Adipocyte (in vitro differentiated cells): ENCODE data around the gene ARHGAP24.

Experiments used
- DNase-seq: peaks from one replicate; pipeline ENCODE4 v3.0.0-alpha.2; 2015; ENCODE audit warnings: low read depth
- H3K27me3 ChIP-seq: replicated peaks from 2 replicates; pipeline ENCODE4 v1.7.0; 2013; ENCODE audit warnings: mild to moderate bottlenecking, low read length, moderate library complexity; ENCODE audit not compliant: control insufficient read depth, insufficient read depth
- H3K36me3 ChIP-seq: 2 replicates; pipeline ENCODE4 v1.7.0; 2013; ENCODE audit warnings: low read length, mild to moderate bottlenecking, moderate library complexity; ENCODE audit not compliant: control insufficient read depth, insufficient read depth, severe bottlenecking
- H3K4me1 ChIP-seq: 2 replicates; pipeline ENCODE4 v1.7.0; 2013; ENCODE audit warnings: mild to moderate bottlenecking, low read length, moderate library complexity; ENCODE audit not compliant: control insufficient read depth, insufficient read depth
- H3K4me3 ChIP-seq: 2 replicates; pipeline ENCODE4 v1.7.0; 2013; ENCODE audit warnings: mild to moderate bottlenecking, low read length, moderate library complexity
- H3K9ac ChIP-seq: 2 replicates; pipeline ENCODE4 v1.7.0; 2013; ENCODE audit warnings: mild to moderate bottlenecking, low read length, moderate library complexity
- H3K9me3 ChIP-seq: 2 replicates; pipeline ENCODE4 v1.7.0; 2013; ENCODE audit warnings: mild to moderate bottlenecking, low read length, moderate library complexity; ENCODE audit not compliant: control insufficient read depth

The ARHGAP24 gene

DNA sequence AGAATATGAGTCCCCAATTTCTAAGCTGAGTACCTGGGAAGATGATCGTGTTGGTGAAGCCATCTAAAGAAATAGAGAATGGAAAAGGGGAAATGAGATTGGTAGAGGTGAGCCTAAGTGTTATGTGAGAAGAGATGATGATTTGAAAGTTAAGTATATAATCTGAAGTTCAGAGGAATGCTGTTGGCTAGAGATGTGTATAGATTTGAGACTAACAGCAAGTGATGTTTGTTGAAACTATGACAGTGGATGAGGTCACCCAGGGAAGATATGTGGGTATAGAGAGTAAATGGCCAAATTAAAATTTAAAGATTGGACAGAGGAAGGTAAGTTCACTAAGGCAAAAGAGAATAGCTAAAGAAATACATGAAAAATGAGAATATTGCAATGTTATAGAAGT, 560.7 kb downstream of the ARHGAP24 start:
- DNase-seq = peak; percentile 27
- Histone ChIP-seq H3K9ac (no peak overlapping the region), H3K36me3 (no peaks in the 10 kb centered on the region), H3K4me3 (no peak overlapping the region), H3K4me1 (peaks cover 31% of the 10 kb centered on the region), H3K9me3 (no peaks in the 10 kb centered on the region), H3K27me3 (no peaks in the 10 kb centered on the region)

DNA sequence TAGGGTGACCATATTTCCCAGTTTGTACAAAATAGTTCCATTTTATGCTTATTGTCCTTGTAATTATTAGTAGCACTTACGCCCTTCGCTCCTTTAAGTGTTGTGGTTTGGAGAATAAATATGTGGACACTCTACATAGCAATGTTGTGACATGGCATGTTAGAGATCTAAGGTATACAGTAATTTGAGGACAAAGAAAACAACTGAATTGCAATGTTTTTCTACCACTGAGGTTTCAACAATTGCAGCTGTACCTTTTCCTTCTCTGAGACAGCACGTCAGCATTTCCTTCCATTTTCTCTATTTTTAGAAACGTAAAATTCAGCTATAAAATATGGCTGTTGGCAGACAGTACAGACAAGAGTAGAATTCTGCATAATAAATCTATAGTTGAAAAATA, 561.8 kb downstream of the ARHGAP24 start:
- Histone ChIP-seq H3K9ac (no peak overlapping the region), H3K9me3 (no peaks in the 10 kb centered on the region), H3K27me3 (no peaks in the 10 kb centered on the region), H3K4me3 (no peak overlapping the region), H3K4me1 (peaks cover 28% of the 10 kb centered on the region), H3K36me3 (no peaks in the 10 kb centered on the region)
- DNase-seq = peak; percentile 55

DNA sequence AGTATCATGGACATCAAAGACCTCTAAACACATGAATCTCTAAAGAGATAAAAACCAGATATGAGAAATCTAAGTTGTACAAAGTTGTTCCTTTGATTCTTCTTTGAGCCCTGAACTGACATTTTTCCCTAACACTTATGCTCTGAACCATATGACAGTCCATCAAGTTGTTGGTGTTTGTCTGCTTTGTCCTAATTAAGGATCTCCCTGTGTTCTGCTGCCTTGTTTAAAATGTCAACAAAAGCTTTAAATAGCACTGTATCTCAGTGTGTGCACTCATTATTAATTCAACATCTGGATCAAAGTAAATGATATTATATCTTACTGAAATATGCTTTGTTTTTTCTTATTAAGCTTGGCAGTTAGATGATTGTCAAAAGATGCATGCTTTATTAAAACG, 563.1 kb downstream of the ARHGAP24 start:
- Histone ChIP-seq H3K9me3 (no peaks in the 10 kb centered on the region), H3K4me1 (peaks cover 17% of the 10 kb centered on the region), H3K36me3 (no peaks in the 10 kb centered on the region), H3K27me3 (no peaks in the 10 kb centered on the region), H3K4me3 (no peak overlapping the region), H3K9ac (no peak overlapping the region)
- no peak for DNase-seq

DNA sequence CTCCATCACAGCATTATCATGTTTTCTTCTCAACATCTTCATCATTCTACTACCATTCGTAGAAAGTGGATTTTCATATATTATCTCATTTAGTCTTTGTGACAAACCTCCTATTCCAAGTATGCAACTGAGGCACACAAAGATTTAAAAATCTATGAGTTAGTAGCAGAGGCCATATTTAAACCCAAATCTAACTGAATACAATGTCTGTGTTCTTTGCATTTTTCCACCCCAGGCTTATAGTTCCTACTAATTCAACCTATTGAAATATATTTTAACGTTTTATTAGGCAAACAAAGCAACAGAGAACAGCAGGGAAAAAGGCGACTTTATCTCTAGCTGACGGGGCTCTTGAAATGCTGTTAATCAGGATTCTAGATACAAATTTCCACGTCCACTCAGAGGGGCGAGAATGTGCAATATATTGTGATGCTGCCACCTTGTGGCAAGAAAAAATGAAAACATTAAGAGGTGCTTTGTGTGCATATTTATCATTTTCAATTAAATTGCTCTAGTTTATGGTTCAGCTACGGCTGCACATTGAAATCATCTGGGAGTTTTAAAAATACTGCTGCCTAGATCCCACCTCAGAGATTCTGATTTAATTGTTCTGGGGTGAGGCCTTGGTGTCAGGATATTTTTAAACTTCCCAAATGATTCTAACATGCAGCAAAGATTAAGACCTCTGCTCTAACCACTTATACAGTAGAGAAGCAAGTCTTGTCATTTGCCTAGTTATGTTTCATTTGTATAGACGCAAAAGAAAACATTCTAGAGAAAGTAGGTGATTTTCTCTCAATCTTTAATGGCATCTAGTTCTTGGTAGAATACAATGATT, 569.0 kb downstream of the ARHGAP24 start:
- Histone ChIP-seq H3K4me3 (peak overlapping the region; percentile 11), H3K9ac (peak overlapping the region; percentile 60), H3K9me3 (no peaks in the 10 kb centered on the region), H3K27me3 (no peaks in the 10 kb centered on the region), H3K4me1 (peaks cover 8% of the 10 kb centered on the region), H3K36me3 (no peaks in the 10 kb centered on the region)
- DNase-seq = peak; percentile 90

DNA sequence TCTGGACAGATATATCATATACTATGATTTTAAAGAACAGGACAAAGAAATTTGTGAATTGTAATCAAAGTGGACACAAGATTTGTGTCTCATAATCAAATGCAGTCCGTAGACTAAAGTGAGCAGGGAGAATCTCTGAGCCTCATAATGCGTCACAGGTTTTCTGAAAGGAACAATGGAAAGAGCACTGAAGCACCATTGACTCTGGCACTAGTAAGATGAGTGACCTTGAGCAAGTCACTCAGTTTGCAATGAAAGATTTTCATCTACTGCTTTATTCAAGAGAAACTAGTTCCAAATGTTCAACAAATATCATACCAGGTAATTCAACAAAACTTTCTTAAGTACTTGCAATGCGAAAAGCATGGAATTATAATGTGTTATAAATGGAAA, 569.6 kb downstream of the ARHGAP24 start:
- DNase-seq = no peak
- no peak overlapping the region for H3K4me3 ChIP-seq
- H3K4me1 ChIP-seq = peaks cover 8% of the 10 kb centered on the region
- H3K27me3 ChIP-seq = no peaks in the 10 kb centered on the region
- H3K36me3 ChIP-seq = no peaks in the 10 kb centered on the region
- H3K9ac ChIP-seq = no peak overlapping the region
- no peaks in the 10 kb centered on the region for H3K9me3 ChIP-seq

DNA sequence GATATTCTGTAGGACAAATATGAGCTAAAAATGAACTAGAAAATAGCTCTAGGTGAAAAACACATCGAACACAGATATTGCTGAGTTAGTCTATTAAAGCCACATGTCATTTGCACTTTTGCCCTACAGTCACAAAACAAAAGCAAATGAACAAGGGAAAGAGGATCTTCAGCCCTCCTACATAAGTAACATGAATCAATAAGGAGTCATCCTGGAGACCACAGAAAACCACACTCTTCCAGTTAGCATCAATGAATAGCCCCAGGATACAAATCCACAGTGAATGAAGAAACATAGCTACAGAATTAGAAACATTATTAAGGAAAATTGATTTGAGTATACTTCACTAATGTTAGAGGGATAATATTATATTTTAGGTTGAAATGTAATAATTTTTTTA, 573.5 kb downstream of the ARHGAP24 start:
- Histone ChIP-seq H3K4me1 (peaks cover 5% of the 10 kb centered on the region), H3K27me3 (no peaks in the 10 kb centered on the region), H3K36me3 (no peaks in the 10 kb centered on the region), H3K9ac (no peak overlapping the region), H3K4me3 (no peak overlapping the region), H3K9me3 (no peaks in the 10 kb centered on the region)
- peak; percentile 34 for DNase-seq

DNA sequence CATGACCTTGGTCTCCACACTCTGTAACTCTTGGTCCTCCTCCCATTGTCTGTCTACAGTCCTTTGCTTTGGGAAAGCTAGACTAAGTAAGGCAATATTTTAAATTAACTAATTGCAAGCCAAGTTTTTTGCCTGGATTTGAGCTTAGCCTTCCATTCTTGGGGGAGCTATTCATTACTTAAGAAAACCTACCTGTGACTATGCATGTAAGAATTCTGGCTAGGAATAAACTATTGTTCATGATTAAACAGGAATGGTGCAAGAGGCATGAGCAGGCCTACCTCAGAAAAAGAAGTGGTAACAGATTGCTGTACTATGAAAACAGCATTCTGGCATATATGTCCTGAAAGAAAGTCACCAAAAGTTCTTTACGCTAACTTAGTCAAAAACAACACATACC, 575.5 kb downstream of the ARHGAP24 start:
- no peaks in the 10 kb centered on the region for H3K9me3 ChIP-seq
- no peak overlapping the region for H3K4me3 ChIP-seq
- no peaks in the 10 kb centered on the region for H3K4me1 ChIP-seq
- H3K36me3 ChIP-seq = no peaks in the 10 kb centered on the region
- H3K27me3 ChIP-seq = no peaks in the 10 kb centered on the region
- no peak for DNase-seq
- no peak overlapping the region for H3K9ac ChIP-seq
